AG04449 (cell line): ENCODE data around the gene CACNB2.

ENCODE experiments used
- CTCF ChIA-PET: fragments of 350-600 bp; formaldehyde crosslinking; extraction: SDS; loops from one replicate; lab custom pipeline; 2021; ENCODE audit warnings: antibody characterized with exemption; lab: Yijun Ruan, JAX
- POLR2A ChIA-PET: fragments of 400-600, 350-600 bp; formaldehyde crosslinking; extraction: SDS; loops from one replicate; lab custom pipeline; 2020; ENCODE audit warnings: antibody characterized with exemption, inconsistent platforms; lab: Yijun Ruan, JAX
- DNase-seq: peaks from one replicate; pipeline ENCODE4 v3.0.0-alpha.2; 2010; ENCODE audit warnings: low read depth, low spot score
- H3K4me3 ChIP-seq: 2 replicates; pipeline ENCODE4 v1.5.1; 2011; ENCODE audit warnings: low read depth, mild to moderate bottlenecking, control low read depth, low read length
- TF ChIP-seq, protein P1 (sequence below): IDR thresholded peaks from one replicate; pipeline ENCODE4 v1.5.1; 2011; ENCODE audit warnings: mild to moderate bottlenecking, moderate library complexity, low read length, control low read depth, inconsistent platforms; ENCODE audit not compliant: insufficient read depth; ENCODE audit errors: missing control alignments

Gene CACNB2

DNA sequence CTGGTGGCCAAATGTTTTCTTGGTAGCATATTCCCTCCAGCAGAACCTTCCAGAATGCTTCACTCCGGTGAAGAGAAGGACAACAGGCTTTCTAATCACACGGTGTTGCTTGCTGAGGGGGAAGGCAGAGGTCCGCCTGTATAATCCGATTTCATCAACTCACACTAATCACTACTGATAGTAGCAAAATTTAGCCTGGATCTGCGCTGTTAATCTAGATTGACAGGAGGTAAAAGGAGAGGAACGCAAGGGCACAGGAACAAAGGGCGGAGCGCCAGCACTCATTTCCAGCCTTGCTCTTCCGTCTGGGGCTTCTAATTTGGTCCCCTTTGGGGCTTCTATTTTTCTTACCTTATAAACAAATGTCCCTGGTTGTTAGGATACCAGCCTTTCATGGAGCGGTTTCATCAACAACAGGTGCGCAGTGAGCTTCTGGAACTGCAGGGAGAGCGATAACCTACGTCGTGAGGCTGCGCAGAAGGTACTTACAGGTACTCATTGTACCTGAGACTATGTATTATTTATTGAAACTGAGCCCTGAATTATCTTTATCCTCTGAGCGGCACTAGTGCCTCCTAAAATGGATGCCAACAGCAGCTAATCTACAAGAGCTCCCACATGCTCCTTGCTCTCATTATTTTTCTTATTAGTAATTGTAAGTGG lies 150.6 kb downstream of the CACNB2 start:
- CTCF ChIA-PET: no interaction called here
- no peak overlapping the region for H3K4me3 ChIP-seq
- POLR2A ChIA-PET: no interaction called here
- TF ChIP-seq, protein P1, sequence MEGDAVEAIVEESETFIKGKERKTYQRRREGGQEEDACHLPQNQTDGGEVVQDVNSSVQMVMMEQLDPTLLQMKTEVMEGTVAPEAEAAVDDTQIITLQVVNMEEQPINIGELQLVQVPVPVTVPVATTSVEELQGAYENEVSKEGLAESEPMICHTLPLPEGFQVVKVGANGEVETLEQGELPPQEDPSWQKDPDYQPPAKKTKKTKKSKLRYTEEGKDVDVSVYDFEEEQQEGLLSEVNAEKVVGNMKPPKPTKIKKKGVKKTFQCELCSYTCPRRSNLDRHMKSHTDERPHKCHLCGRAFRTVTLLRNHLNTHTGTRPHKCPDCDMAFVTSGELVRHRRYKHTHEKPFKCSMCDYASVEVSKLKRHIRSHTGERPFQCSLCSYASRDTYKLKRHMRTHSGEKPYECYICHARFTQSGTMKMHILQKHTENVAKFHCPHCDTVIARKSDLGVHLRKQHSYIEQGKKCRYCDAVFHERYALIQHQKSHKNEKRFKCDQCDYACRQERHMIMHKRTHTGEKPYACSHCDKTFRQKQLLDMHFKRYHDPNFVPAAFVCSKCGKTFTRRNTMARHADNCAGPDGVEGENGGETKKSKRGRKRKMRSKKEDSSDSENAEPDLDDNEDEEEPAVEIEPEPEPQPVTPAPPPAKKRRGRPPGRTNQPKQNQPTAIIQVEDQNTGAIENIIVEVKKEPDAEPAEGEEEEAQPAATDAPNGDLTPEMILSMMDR: no peak
- DNase-seq: no peak

DNA sequence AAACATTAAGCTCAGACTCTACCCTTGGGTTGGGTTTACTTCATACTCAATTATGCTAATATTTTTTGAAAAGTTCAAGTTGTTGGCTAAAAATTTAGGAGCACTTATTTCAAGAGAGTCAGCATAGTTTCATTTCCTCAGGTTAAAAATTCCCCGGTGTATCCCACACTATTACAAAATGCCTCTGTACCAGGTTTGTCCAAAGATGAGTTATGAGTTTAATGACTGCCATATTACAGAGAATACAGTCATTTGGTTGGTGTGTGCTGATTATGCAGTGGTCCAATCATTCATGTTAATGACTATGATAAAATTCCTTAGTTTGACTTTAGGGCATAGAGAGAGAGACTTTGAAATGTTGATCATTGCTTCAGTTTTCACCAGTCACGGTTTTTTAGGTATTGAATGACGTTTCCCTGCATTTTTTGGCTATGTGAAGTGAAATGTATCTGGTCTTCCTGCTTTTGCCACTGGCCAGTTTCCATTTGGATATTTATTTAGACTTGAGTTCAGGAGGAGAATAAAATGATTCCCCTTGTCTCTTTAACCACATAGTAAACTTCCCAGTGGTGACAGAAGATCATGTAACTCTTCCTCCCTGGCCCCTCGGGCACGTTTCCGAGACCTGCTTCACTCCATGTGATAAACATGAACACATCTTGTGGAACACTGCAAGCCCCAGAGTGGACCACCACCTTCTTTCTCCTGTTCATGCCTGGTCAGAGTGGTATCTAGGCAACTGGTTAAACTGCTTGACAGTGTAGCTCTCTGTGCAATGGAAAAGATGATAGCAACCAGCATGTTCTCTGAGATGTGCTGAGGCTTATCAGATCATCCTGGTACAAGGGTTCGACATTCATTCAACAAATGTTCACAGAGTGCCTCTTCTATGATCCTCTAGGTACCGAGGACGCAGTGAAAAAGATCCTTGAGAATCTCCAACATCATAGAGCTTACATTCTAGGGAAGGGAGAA lies 153.6 kb downstream of the CACNB2 start:
- no peak for DNase-seq
- no peak overlapping the region for H3K4me3 ChIP-seq
- POLR2A ChIA-PET: no interaction called here
- TF ChIP-seq, protein P1: no peak
- CTCF ChIA-PET: no interaction called here

DNA sequence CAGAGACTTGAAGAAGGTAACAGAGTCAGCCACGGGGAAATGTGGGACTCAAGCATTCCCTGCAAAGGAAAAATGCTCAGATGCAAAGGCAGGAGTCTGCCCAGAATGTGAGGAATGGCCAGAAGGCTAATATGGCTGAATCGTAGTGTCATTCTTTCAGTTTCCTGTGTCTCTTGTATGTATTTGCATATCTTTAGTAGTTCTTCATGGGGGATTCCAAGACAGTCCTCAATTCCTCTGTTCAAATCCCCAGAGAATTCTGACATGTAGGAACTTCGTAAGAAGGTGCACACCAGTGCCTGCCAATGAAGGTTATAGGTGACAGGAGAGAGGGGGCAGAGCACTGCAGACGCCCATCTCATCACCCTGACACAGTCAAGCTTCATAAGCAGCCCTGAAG lies 154.4 kb downstream of the CACNB2 start:
- POLR2A ChIA-PET: no interaction called here
- no peak for DNase-seq
- H3K4me3 ChIP-seq: no peak overlapping the region
- TF ChIP-seq, protein P1: no peak
- CTCF ChIA-PET: no interaction called here

DNA sequence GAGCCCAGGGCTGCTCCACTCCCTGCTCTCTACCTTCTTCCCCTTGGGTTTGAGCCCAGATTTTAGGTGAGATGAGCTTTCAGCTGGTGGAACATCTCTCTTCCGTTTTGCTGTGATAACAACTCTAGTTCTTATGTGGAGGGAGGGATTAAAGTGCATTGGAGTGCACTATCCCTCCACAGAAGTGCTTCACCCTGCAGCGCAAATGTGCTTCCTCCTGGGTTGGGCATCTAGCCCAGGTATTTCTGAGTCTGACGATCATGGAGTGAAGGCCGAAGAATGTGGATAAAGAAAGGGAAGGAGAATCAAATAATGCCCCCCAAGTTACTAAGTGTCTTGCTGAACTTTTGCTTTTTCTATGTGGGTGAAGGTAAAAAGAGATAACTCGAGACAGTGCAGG lies 157.4 kb downstream of the CACNB2 start:
- no peak overlapping the region for H3K4me3 ChIP-seq
- ChIA-PET POLR2A (no interaction called here), CTCF (no interaction called here)
- TF ChIP-seq, protein P1: no peak
- no peak for DNase-seq

DNA sequence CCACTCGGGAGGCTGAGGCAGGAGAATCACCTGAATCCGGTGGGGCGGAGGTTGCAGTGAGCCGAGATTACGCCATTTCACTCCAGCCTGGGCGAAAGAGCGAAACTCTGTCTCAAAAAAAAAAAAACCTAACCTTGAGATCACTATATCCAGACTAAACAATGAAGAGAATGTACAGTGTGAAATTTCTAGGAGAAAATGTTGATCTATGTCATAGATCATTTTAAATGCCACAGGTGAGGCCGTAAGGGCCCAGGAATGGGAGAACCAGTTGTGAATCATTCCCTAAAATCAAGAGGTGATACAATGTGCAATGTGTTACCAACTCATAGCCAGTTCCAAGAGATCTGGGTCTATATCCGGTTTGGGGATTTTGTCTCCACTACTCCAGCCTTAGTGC lies 158.0 kb downstream of the CACNB2 start:
- TF ChIP-seq, protein P1: no peak
- H3K4me3 ChIP-seq: no peak overlapping the region
- ChIA-PET CTCF (no interaction called here), POLR2A (no interaction called here)
- DNase-seq: no peak
